ENCODE data around the gene MRAS. TPM values are rescaled to one million over a fixed set of nuclear protein-coding genes. Genes with fewer than 3 reads are reported as not detected.

MRAS gene
- polyA plus RNA-seq, 1 of the 3 experiments (the other 2 are of a cell fraction): 25.0 TPM

GRCh38 chr3:138374573-138375134 lies 26.3 kb downstream of the MRAS start:
- H3K9me3 ChIP-seq: no peaks in the 10 kb centered on the region
- TF ChIP-seq USF1 (IDR thresholded peaks at IDR 0.05; ENCODE audit: borderline replicate concordance, low read depth) (no peak), SMC3 (IDR thresholded peaks at IDR 0.05; ENCODE audit: low read depth, low read length) (no peak), TEAD4 (IDR thresholded peaks at IDR 0.05; ENCODE audit: borderline replicate concordance, insufficient read depth) (no peak), TCF12 (IDR thresholded peaks at IDR 0.05) (no peak), RCOR1 (IDR thresholded peaks at IDR 0.05; ENCODE audit: low read length) (no peak), REST (IDR thresholded peaks at IDR 0.05; ENCODE audit: low read depth, low read length) (no peak), PBX3 (IDR thresholded peaks at IDR 0.05) (no peak), MAX (IDR thresholded peaks at IDR 0.05; ENCODE audit: low read depth) (no peak)
- no peak overlapping the region for H3K27ac ChIP-seq (ENCODE audit: low read depth in 2 of 2, low read length in 1 of 2)
- H3K9ac ChIP-seq: no peak overlapping the region
- peaks cover 5% of the 10 kb centered on the region; the same call in 1 of the 2 replicates for H3K79me2 ChIP-seq (ENCODE audit: insufficient read depth)
- 60% methylated on average over 2 of the region's 2 CpGs for WGBS (ENCODE audit: low lambda C conversion rate)
- ChIA-PET POLR2A (no interaction called here), CTCF (no interaction called here)
- no peaks in the 10 kb centered on the region for H3F3A ChIP-seq (replicated peaks; ENCODE audit: insufficient read depth)
- no peaks in the 10 kb centered on the region for H3K9me2 ChIP-seq
- no peak overlapping the region for H3K4me3 ChIP-seq (ENCODE audit: low read depth in 2 of 2, low read length in 1 of 2)
- no peaks in the 10 kb centered on the region for H3K27me3 ChIP-seq (ENCODE audit: insufficient read depth)
- H4K20me1 ChIP-seq (ENCODE audit: insufficient read depth): no peaks in the 10 kb centered on the region
- H2AFZ ChIP-seq (ENCODE audit: low read depth): no peak overlapping the region
- DNase-seq: no peak
- no peak overlapping the region for H3K4me2 ChIP-seq
- H3K4me1 ChIP-seq (ENCODE audit: control insufficient read depth in 1 of 2, insufficient read depth in 2 of 2, low read depth in 1 of 2, low read length in 1 of 2): no peaks in the 10 kb centered on the region
- no peaks in the 10 kb centered on the region for H3K36me3 ChIP-seq (replicated peaks in 1 of 2; ENCODE audit: control insufficient read depth in 1 of 2, insufficient read depth in 2 of 2, low read length in 1 of 2)

- Histone ChIP-seq H3K4me3 (ENCODE audit: low read depth in 2 of 2, low read length in 1 of 2) (no peak overlapping the region), H3K9ac (no peak overlapping the region), H3K27ac (ENCODE audit: low read depth in 2 of 2, low read length in 1 of 2) (no peak overlapping the region), H3K4me1 (ENCODE audit: control insufficient read depth in 1 of 2, insufficient read depth in 2 of 2, low read depth in 1 of 2, low read length in 1 of 2) (no peaks in the 10 kb centered on the region), H3K36me3 (replicated peaks in 1 of 2; ENCODE audit: control insufficient read depth in 1 of 2, insufficient read depth in 2 of 2, low read length in 1 of 2) (no peaks in the 10 kb centered on the region), H4K20me1 (ENCODE audit: insufficient read depth) (no peaks in the 10 kb centered on the region), H3K27me3 (ENCODE audit: insufficient read depth) (no peaks in the 10 kb centered on the region), H2AFZ (ENCODE audit: low read depth) (no peak overlapping the region), H3K79me2 (ENCODE audit: insufficient read depth) (peaks cover 5% of the 10 kb centered on the region; the same call in 1 of the 2 replicates), H3K9me3 (no peaks in the 10 kb centered on the region), H3K4me2 (no peak overlapping the region), H3K9me2 (no peaks in the 10 kb centered on the region), H3F3A (replicated peaks; ENCODE audit: insufficient read depth) (no peaks in the 10 kb centered on the region)
- WGBS (ENCODE audit: low lambda C conversion rate): 82% methylated on average over 4 of the region's 4 CpGs
- DNase-seq: no peak
- ChIA-PET CTCF (interaction anchor here (1.4 to 1.9 kb wide), 2 partner anchors 27 to 42 kb away, joined by 3 to 8 read pairs; no protein-coding TSS in a partner anchor), POLR2A (no interaction called here)
- no peak for TF ChIP-seq GATA2 (CRISPR knock-in tag; IDR thresholded peaks at IDR 0.05)
- TF ChIP-seq IRF3 (IDR thresholded peaks at IDR 0.05; ENCODE audit: low read depth, low read length): no peak
- TF ChIP-seq ELF1 (IDR thresholded peaks at IDR 0.05): no peak
- TF ChIP-seq FOSL2 (IDR thresholded peaks at IDR 0.05; ENCODE audit: borderline replicate concordance, low read depth): no peak
- no peak for TF ChIP-seq FOXJ3 (CRISPR knock-in tag; IDR thresholded peaks at IDR 0.05)
Measured at GRCh38 chr3:138375447-138375846, 27.1 kb downstream of the MRAS start.

All from SK-N-SH (cell line).